ENCODE results near the gene GCKR.

The GCKR gene

DNA sequence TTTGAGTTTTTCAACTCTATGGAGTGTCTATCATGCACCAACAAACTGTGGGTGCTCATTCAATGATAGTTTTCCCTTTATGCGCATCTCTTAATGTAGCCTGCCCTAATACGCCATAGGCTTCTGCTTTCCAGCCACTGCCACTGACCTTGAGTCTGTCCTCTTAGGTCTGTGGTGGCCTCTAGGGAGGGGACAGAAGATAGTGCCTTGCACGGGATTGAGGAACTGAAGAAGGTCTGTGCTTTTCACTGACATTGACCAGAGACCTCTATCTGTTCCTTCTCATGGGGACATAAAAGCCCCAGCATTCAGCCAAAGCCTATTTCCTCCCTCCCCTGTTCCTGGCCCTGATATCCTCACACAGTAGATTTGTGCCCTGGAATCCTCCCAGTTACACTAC, 2.3 kb downstream of the GCKR start:
- peaks cover 0 to 8% (median 0%) of the 10 kb centered on the region in 11 experiments; a peak in 3 of 22 replicates for H3K9me3 ChIP-seq (replicated peaks in 1 of 11)
- H3K4me3 ChIP-seq: no peak overlapping the region
- no peaks in the 10 kb centered on the region; a peak in 1 of 20 replicates for H3K4me1 ChIP-seq
- no peaks in the 10 kb centered on the region for H4K20me1 ChIP-seq
- H3K36me3 ChIP-seq: no peaks in the 10 kb centered on the region
- H3K27ac ChIP-seq: no peak overlapping the region
- H3K27me3 ChIP-seq: peaks cover 19 to 35% (median 29%) of the 10 kb centered on the region in 11 experiments
- H3K4me2 ChIP-seq: no peak overlapping the region
- no peak overlapping the region for H3K9ac ChIP-seq
- no peak for TF ChIP-seq Cebpa-rat (IDR thresholded peaks at IDR 0.05)

DNA sequence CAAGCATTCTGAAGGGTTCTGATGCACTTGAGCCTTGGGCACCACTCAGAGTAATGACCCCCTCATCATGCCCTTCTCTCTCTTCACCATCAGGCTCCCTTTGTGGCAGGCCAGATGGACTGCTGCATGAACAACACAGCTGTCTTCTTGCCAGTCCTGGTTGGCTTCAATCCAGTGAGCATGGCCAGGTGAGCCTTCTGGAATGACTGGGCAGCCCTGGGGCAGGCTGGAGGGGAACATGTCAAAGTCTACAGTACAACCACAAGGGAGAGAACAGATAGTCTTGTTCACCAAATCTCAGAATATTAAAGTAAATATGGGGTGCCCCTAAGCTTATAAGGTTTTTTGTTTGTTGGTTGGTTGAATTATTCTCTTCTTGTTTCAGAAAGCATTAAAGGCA, 4.4 kb downstream of the GCKR start:
- no peak overlapping the region for H3K4me2 ChIP-seq
- no peaks in the 10 kb centered on the region; a peak in 1 of 20 replicates for H3K4me1 ChIP-seq
- H4K20me1 ChIP-seq: no peaks in the 10 kb centered on the region
- TF ChIP-seq Cebpa-rat (IDR thresholded peaks at IDR 0.05): no peak
- H3K9me3 ChIP-seq (replicated peaks in 1 of 11): no peaks in the 10 kb centered on the region
- H3K36me3 ChIP-seq: no peaks in the 10 kb centered on the region
- H3K27me3 ChIP-seq: peaks cover 0 to 14% (median 9%) of the 10 kb centered on the region in 11 experiments; a peak in 16 of 22 replicates
- no peak overlapping the region for H3K4me3 ChIP-seq
- no peak overlapping the region for H3K9ac ChIP-seq
- H3K27ac ChIP-seq: no peak overlapping the region

DNA sequence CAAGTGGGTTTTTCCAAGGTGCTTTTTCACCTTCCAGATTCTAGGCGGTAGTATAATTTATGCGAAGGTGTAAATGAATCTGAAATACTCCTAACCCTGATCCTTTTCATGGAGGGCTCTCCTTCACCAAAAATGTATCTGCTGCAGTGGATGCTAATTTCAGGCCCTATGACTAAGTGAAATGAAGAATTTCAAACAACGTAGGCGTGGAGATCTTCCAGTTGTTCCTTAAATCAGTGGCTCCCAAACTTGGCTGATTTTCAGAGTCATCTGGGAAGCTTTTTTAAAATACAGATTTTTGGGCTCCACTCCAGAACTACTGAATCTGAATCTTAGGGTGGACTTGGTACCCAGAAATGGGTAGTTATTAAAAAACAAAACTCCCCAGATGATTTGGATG, 5.5 kb downstream of the GCKR start:
- Histone ChIP-seq H3K36me3 (no peaks in the 10 kb centered on the region), H3K9me3 (replicated peaks in 1 of 11) (no peaks in the 10 kb centered on the region), H3K4me1 (no peaks in the 10 kb centered on the region), H4K20me1 (no peaks in the 10 kb centered on the region), H3K9ac (no peak overlapping the region), H3K27me3 (peaks cover 0 to 3% (median 0%) of the 10 kb centered on the region in 11 experiments; a peak in 4 of 22 replicates), H3K4me2 (no peak overlapping the region), H3K27ac (no peak overlapping the region), H3K4me3 (no peak overlapping the region)
- no peak for TF ChIP-seq Cebpa-rat (IDR thresholded peaks at IDR 0.05)

DNA sequence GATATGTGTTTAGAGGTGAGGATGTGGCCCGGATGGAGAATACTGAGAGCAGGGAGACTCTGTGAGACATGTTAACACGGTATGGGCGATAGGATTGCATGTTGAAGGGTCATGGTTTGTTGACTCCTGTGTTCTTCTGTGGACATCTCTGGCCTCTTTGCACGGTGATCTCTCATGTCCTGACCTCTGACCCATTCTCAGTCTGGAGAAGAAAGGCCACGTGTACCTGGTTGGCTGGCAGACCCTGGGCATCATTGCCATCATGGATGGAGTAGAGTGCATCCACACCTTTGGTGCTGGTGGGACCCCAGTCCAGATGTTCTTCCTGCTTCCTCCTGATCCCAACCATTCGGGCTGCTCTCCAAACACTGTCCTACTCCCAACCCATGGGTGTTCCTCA, 9.9 kb downstream of the GCKR start:
- H3K27me3 ChIP-seq: no peaks in the 10 kb centered on the region
- H3K4me3 ChIP-seq: no peak overlapping the region
- TF ChIP-seq Cebpa-rat (IDR thresholded peaks at IDR 0.05): no peak

DNA sequence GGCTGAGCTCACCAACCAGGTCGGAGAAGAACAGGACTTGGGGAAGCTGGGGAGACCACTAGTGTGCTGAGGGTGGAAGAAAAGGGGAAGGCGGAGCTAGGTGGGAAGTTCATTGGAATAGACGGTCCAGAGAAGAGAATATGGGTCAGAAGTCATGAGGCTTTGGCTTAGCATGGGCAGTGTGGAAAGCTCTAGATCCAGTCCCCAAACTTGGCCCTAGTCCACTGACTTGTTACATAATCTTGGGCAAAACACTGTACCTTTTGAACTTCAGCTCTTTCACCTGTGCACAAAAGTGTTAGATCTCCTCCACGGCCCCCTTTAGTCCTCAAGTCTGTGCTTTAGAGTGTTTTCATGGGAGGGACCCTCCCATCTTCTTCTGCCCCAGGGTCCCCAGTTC, 10.7 kb downstream of the GCKR start:
- H3K4me2 ChIP-seq: no peak overlapping the region
- H3K36me3 ChIP-seq: no peaks in the 10 kb centered on the region
- no peak overlapping the region for H3K9ac ChIP-seq
- no peaks in the 10 kb centered on the region for H4K20me1 ChIP-seq
- H3K9me3 ChIP-seq (replicated peaks in 1 of 11): no peaks in the 10 kb centered on the region
- H3K4me3 ChIP-seq: no peak overlapping the region
- no peaks in the 10 kb centered on the region for H3K4me1 ChIP-seq
- TF ChIP-seq Cebpa-rat (IDR thresholded peaks at IDR 0.05): no peak
- no peak overlapping the region for H3K27ac ChIP-seq
- no peaks in the 10 kb centered on the region for H3K27me3 ChIP-seq

More for the DNA sequence above, 9.9 kb downstream of the GCKR start:
- Histone ChIP-seq H3K4me2 (no peak overlapping the region), H3K4me1 (no peaks in the 10 kb centered on the region), H3K36me3 (no peaks in the 10 kb centered on the region), H3K9ac (no peak overlapping the region), H3K9me3 (replicated peaks in 1 of 11) (no peaks in the 10 kb centered on the region), H3K27ac (no peak overlapping the region), H4K20me1 (no peaks in the 10 kb centered on the region)

DNA sequence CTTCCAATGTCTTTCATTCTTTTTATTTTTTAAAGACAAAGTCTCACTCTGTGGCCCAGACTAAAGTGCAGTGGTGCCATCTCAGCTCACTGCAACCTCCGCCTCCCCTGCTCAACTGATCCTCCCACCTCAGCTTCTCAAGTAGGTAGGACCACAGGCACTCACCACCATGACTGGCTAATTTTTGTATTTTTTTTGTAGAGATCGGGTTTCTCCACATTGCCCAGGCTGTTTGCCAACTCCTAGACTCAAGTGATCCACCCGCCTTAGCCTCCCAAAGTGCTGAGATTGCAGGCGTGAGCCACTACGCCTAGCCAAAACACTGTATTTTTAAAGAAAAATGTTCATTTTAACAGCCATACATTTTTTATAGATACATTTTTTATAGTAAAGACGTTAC, 12.7 kb downstream of the GCKR start:
- no peak for TF ChIP-seq Cebpa-rat (IDR thresholded peaks at IDR 0.05)
- Histone ChIP-seq H3K36me3 (no peaks in the 10 kb centered on the region), H3K27me3 (no peaks in the 10 kb centered on the region), H3K4me1 (no peaks in the 10 kb centered on the region), H3K4me2 (no peak overlapping the region), H4K20me1 (no peaks in the 10 kb centered on the region), H3K4me3 (no peak overlapping the region), H3K9ac (no peak overlapping the region), H3K27ac (no peak overlapping the region), H3K9me3 (replicated peaks in 1 of 11) (no peaks in the 10 kb centered on the region)

DNA sequence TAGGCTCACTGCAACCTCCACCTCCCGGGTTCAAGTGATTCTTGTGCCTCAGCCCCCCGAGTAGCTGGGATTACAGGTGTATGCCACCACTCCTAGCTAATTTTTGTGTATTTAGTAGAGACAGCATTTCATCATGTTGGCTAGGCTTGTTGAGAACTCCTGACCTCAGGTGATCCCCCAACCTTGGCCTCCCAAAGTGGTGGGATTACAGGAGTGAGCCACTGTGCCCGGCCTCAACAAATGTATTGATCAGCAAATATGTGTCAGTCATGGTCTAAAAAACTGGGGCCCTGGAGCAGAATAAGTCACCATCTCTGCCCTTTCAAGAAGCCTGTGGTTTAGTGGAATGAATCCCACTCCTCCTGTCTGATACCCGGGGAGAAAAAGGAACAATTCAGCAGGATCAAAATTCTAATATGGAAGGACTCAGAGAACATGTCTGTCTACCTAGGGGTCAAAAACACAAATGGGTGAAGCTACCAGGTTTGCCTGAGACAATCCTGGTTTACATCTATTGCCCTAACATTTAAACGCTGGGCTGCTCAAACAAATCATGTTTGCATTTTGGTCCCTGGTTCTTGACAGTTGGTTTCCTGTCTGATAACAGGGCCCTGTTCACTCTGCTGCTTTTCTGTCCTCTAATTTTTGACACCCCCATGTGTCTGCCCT, 21.6 kb downstream of the GCKR start:
- H4K20me1 ChIP-seq: no peaks in the 10 kb centered on the region
- no peak overlapping the region for H3K27ac ChIP-seq
- H3K4me1 ChIP-seq: no peaks in the 10 kb centered on the region
- H3K9me3 ChIP-seq (replicated peaks in 1 of 11): no peaks in the 10 kb centered on the region
- TF ChIP-seq Cebpa-rat (IDR thresholded peaks at IDR 0.05): no peak
- H3K4me2 ChIP-seq: no peak overlapping the region
- no peak overlapping the region for H3K9ac ChIP-seq
- no peaks in the 10 kb centered on the region for H3K27me3 ChIP-seq
- H3K36me3 ChIP-seq: no peaks in the 10 kb centered on the region
- no peak overlapping the region for H3K4me3 ChIP-seq

DNA sequence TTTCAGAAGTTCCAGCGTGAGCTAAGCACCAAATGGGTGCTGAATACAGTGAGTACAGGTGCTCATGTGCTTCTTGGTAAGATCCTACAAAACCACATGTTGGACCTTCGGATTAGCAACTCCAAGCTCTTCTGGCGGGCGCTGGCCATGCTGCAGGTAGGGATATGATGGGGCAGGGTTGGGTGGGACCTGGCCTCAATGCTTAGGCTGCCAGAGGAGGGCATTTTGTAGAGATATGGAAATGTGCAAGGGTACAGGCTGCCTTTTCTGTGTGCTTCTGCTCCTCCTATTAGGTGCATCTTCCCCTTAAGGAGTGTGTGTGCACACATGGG, 22.1 kb downstream of the GCKR start:
- no peaks in the 10 kb centered on the region for H3K4me1 ChIP-seq
- H3K9me3 ChIP-seq (replicated peaks in 1 of 11): no peaks in the 10 kb centered on the region
- H3K27ac ChIP-seq: no peak overlapping the region
- no peak for TF ChIP-seq Cebpa-rat (IDR thresholded peaks at IDR 0.05)
- no peaks in the 10 kb centered on the region for H4K20me1 ChIP-seq
- H3K27me3 ChIP-seq: no peaks in the 10 kb centered on the region
- no peak overlapping the region for H3K9ac ChIP-seq
- no peak overlapping the region for H3K4me3 ChIP-seq
- H3K4me2 ChIP-seq: no peak overlapping the region
- no peaks in the 10 kb centered on the region for H3K36me3 ChIP-seq

DNA sequence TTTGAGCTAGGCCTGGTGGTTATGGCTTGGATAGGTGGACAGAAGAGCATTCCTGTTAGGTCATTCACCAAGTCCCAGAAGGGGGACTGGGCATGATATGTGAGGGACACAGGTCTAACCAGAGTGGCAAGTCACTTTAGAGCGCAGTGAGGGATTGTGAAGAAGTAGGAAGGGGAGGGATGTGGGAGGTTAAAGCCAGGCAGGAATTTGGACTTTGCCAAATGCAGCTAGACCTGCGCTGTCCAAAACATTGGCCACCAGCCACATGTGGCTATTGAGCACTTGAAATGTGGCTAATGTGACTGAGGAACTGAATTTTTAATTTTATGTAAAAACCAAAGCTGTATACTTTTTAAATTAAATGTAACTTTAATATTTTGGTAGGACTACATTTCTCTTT, 23.7 kb downstream of the GCKR start:
- H3K36me3 ChIP-seq: no peaks in the 10 kb centered on the region
- H3K27ac ChIP-seq: no peak overlapping the region
- no peaks in the 10 kb centered on the region for H3K4me1 ChIP-seq
- no peaks in the 10 kb centered on the region for H3K9me3 ChIP-seq (replicated peaks in 1 of 11)
- H4K20me1 ChIP-seq: no peaks in the 10 kb centered on the region
- no peak overlapping the region for H3K4me3 ChIP-seq
- no peak overlapping the region for H3K4me2 ChIP-seq
- no peaks in the 10 kb centered on the region for H3K27me3 ChIP-seq
- TF ChIP-seq Cebpa-rat (IDR thresholded peaks at IDR 0.05): no peak
- H3K9ac ChIP-seq: no peak overlapping the region

DNA sequence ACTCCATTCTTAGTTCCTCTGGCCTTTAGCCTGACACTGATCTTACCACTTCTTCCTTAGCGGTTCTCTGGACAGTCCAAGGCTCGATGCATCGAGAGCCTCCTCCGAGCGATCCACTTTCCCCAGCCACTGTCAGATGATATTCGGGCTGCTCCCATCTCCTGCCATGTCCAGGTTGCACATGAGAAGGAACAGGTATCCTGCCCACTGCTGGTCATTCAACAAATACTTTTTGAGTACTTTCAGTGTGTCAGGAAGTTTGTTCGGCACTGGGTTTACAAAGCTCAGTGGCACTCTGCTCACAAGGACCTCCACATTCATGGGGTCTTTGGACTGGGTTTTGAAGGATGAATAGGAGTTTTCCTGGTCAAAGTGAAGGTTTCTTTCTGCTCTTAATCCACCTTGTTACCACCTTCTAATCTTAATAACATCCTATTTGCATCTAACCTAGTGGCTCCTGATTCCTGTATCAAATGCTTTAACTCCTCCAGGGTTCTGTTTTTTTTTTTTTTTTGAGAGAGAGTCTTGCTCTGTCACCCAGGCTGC, 25.8 kb downstream of the GCKR start:
- H3K27me3 ChIP-seq: no peaks in the 10 kb centered on the region
- no peak overlapping the region for H3K9ac ChIP-seq
- H4K20me1 ChIP-seq: no peaks in the 10 kb centered on the region
- no peak overlapping the region for H3K4me2 ChIP-seq
- no peaks in the 10 kb centered on the region for H3K36me3 ChIP-seq
- no peaks in the 10 kb centered on the region for H3K4me1 ChIP-seq
- no peak overlapping the region for H3K4me3 ChIP-seq
- no peak overlapping the region for H3K27ac ChIP-seq
- TF ChIP-seq Cebpa-rat (IDR thresholded peaks at IDR 0.05): no peak
- H3K9me3 ChIP-seq (replicated peaks in 1 of 11): no peaks in the 10 kb centered on the region

Measured in BLaER1 treated with 17β-estradiol and CSF1 and Interleukin-3, amounts not matched to agents 10 nM and 100 nM (cell line).